Esophagus muscularis mucosa (tissue), 3 donors: ENCODE data around the gene ZNF774.

Experiments
- POLR2A ChIP-seq: fragments of 450-650 bp; IDR thresholded peaks from one replicate; pipeline ENCODE4 v1.6.1; 2017; ENCODE audit warnings: antibody characterized with exemption, moderate library complexity, mild to moderate bottlenecking, low read depth
- TF ChIP-seq, protein P1 (sequence below), 3 experiments: fragments of 200-600 bp in 2 of 3; fragments of 450-650 bp in 1 of 3; sonication (generic) in 2 of 3; IDR thresholded peaks; one replicate each; pipeline ENCODE4 v1.5.1; 2017 to 2019; ENCODE audit warnings: antibody characterized with exemption in 3 of 3, mild to moderate bottlenecking in 2 of 3, moderate library complexity in 1 of 3

DNA sequence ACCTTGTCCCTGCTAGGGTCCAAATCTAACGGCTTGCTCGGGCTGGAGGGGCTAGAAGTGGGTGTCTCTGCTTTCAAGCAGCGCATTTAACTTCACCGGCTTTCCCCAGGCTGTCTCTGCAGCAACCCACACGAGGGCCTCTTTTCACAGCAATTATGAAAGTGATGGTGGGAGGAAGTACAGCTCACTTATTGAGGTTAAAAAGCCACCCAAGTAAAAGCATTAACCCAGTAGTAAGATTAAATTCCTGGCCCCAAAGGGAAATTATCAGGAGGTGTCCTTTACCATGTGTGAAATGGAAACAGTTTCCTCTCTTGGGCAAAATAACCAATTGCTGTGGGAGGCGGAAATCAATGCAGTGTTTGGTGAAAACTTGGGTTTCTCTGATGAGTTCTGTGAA lies 45.5 kb upstream of the ZNF774 start:
- no peak for TF ChIP-seq POLR2A
- TF ChIP-seq, protein P1, sequence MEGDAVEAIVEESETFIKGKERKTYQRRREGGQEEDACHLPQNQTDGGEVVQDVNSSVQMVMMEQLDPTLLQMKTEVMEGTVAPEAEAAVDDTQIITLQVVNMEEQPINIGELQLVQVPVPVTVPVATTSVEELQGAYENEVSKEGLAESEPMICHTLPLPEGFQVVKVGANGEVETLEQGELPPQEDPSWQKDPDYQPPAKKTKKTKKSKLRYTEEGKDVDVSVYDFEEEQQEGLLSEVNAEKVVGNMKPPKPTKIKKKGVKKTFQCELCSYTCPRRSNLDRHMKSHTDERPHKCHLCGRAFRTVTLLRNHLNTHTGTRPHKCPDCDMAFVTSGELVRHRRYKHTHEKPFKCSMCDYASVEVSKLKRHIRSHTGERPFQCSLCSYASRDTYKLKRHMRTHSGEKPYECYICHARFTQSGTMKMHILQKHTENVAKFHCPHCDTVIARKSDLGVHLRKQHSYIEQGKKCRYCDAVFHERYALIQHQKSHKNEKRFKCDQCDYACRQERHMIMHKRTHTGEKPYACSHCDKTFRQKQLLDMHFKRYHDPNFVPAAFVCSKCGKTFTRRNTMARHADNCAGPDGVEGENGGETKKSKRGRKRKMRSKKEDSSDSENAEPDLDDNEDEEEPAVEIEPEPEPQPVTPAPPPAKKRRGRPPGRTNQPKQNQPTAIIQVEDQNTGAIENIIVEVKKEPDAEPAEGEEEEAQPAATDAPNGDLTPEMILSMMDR (IDR thresholded peaks at IDR 0.05): no peak
